HG03571 (cell line): ENCODE data around the gene GRIK4.

Source experiments
- ATAC-seq: cut with Tn5 transposase; IDR thresholded peaks from one replicate; pipeline ENCODE4 v1.9.1; 2021; ENCODE audit not compliant: unreplicated experiment

Gene GRIK4

GRCh38 chr11:120869516-120870011 is 358.0 kb downstream of the GRIK4 start:
- no peak for ATAC-seq

- no peak for ATAC-seq
These were observed 359.6 kb downstream of the GRIK4 start for GRCh38 chr11:120871194-120871593.

- ATAC-seq = no peak
These were observed 360.4 kb downstream of the GRIK4 start for GRCh38 chr11:120871924-120872323.

GRCh38 chr11:120873966-120874735 is 362.6 kb downstream of the GRIK4 start:
- ATAC-seq = no peak

- ATAC-seq = no peak
These were observed 364.4 kb downstream of the GRIK4 start for GRCh38 chr11:120875986-120876385.

- ATAC-seq = no peak
These were observed 366.3 kb downstream of the GRIK4 start for GRCh38 chr11:120877746-120878365.

GRCh38 chr11:120878781-120879180 is 367.2 kb downstream of the GRIK4 start:
- ATAC-seq = no peak

GRCh38 chr11:120880498-120881175 is 369.1 kb downstream of the GRIK4 start:
- ATAC-seq = no peak

GRCh38 chr11:120881596-120881995 is 370.0 kb downstream of the GRIK4 start:
- no peak for ATAC-seq

GRCh38 chr11:120882175-120882574 is 370.6 kb downstream of the GRIK4 start:
- ATAC-seq = no peak

- ATAC-seq = no peak
These were observed 372.0 kb downstream of the GRIK4 start for GRCh38 chr11:120883404-120884080.

GRCh38 chr11:120884154-120885020 is 372.8 kb downstream of the GRIK4 start:
- ATAC-seq = no peak

GRCh38 chr11:120890609-120891320 is 379.2 kb downstream of the GRIK4 start:
- no peak for ATAC-seq

- ATAC-seq = peak; percentile 66
These were observed 382.1 kb downstream of the GRIK4 start for GRCh38 chr11:120893440-120894201.

- ATAC-seq = no peak
These were observed 382.8 kb downstream of the GRIK4 start for GRCh38 chr11:120894202-120894985.

- ATAC-seq = no peak
These were observed 385.1 kb downstream of the GRIK4 start for GRCh38 chr11:120896687-120897086.

GRCh38 chr11:120898568-120898967 is 387.0 kb downstream of the GRIK4 start:
- ATAC-seq = no peak

GRCh38 chr11:120899720-120900119 is 388.2 kb downstream of the GRIK4 start:
- no peak for ATAC-seq
